Measurements from ENCODE around the gene TRIM47. TPM values are rescaled to one million over a fixed set of nuclear protein-coding genes. Genes with fewer than 3 reads are reported as not detected.

Gene TRIM47
- total and polyA plus RNA-seq, 8 donors: 13.4 to 63.8 (median 20.8) TPM

- Histone ChIP-seq H3K4me3 (no peak overlapping the region), H3K27me3 (no peaks in the 10 kb centered on the region), H3K4me1 (no peaks in the 10 kb centered on the region), H3K36me3 (peaks cover 0 to 9% of the 10 kb centered on the region in 2 donors), H3K9me3 (no peaks in the 10 kb centered on the region), H3K27ac (no peak overlapping the region)
- intact Hi-C loops (cut with DNase I): no loop called here
- DNase-seq: peak in 1 of 4 donors; percentile 64
- ATAC-seq: peak; percentile 12
- TF ChIP-seq CTCF (IDR thresholded peaks at IDR 0.05): no peak
These were observed 41.7 kb upstream of the TRIM47 start for GRCh38 chr17:75920045-75920560.

GRCh38 chr17:75919611-75920010, 41.2 kb upstream of the TRIM47 start:
- DNase-seq: peak in 1 of 4 donors; percentile 62
- no peak for TF ChIP-seq CTCF (IDR thresholded peaks at IDR 0.05)
- ATAC-seq: no peak
- H3K4me3 ChIP-seq: no peak overlapping the region
- H3K27ac ChIP-seq: no peak overlapping the region
- H3K36me3 ChIP-seq: peaks cover 0 to 9% of the 10 kb centered on the region in 2 donors
- H3K27me3 ChIP-seq: no peaks in the 10 kb centered on the region
- no peaks in the 10 kb centered on the region for H3K4me1 ChIP-seq
- intact Hi-C loops (cut with DNase I): no loop called here
- H3K9me3 ChIP-seq: no peaks in the 10 kb centered on the region

GRCh38 chr17:75917917-75918445, 39.6 kb upstream of the TRIM47 start:
- Histone ChIP-seq H3K27me3 (no peaks in the 10 kb centered on the region), H3K9me3 (no peaks in the 10 kb centered on the region), H3K36me3 (peaks cover 0 to 20% of the 10 kb centered on the region in 2 donors), H3K4me1 (no peaks in the 10 kb centered on the region), H3K4me3 (no peak overlapping the region), H3K27ac (no peak overlapping the region)
- no peak for DNase-seq
- intact Hi-C loops (cut with DNase I): no loop called here
- no peak for ATAC-seq
- TF ChIP-seq CTCF (IDR thresholded peaks at IDR 0.05): no peak

- intact Hi-C loops (cut with DNase I): no loop called here
- Histone ChIP-seq H3K4me1 (no peaks in the 10 kb centered on the region), H3K27me3 (no peaks in the 10 kb centered on the region), H3K27ac (no peak overlapping the region), H3K36me3 (peaks cover 0 to 20% of the 10 kb centered on the region in 2 donors), H3K4me3 (no peak overlapping the region), H3K9me3 (no peaks in the 10 kb centered on the region)
- no peak for ATAC-seq
- DNase-seq: no peak
- no peak for TF ChIP-seq CTCF (IDR thresholded peaks at IDR 0.05)
These were observed 38.9 kb upstream of the TRIM47 start for GRCh38 chr17:75917141-75917916.

GRCh38 chr17:75915268-75915667, 36.9 kb upstream of the TRIM47 start:
- peaks cover 2 to 6% of the 10 kb centered on the region in 2 donors for H3K4me1 ChIP-seq
- intact Hi-C loops (cut with DNase I): no loop called here
- DNase-seq: no peak
- TF ChIP-seq CTCF (IDR thresholded peaks at IDR 0.05): no peak
- no peak for ATAC-seq
- H3K27me3 ChIP-seq: no peaks in the 10 kb centered on the region
- peaks cover 0 to 20% of the 10 kb centered on the region in 2 donors for H3K36me3 ChIP-seq
- H3K9me3 ChIP-seq: no peaks in the 10 kb centered on the region
- H3K4me3 ChIP-seq: no peak overlapping the region
- H3K27ac ChIP-seq: no peak overlapping the region
